SK-N-SH treated with all-trans-retinoic acid at 6 μM for 48 hours (cell line): ENCODE data around the gene STEAP4.

ENCODE experiments used
- ATAC-seq: fragments of 200-7000 bp; cut with Tn5 transposase; 3 replicates; pipeline ENCODE4 v1.9.1; 2020; ENCODE audit warnings: mild to moderate bottlenecking, moderate library complexity
- ARNTL ChIP-seq: fragments of 450-650 bp; formaldehyde crosslinking; IDR thresholded peaks from 2 replicates; pipeline ENCODE4 v1.5.0; 2020; ENCODE audit warnings: low read depth, mild to moderate bottlenecking, moderate library complexity, borderline replicate concordance
- BACH2 ChIP-seq: fragments of 250-450 bp; sonication (Bioruptor Pico); IDR thresholded peaks from 2 replicates; pipeline ENCODE4 v1.9.0; 2021; ENCODE audit warnings: mild to moderate bottlenecking, borderline replicate concordance
- CREB5 ChIP-seq: fragments of 250-450 bp; sonication (Bioruptor Pico); IDR thresholded peaks from 2 replicates; pipeline ENCODE4 v1.5.1; 2020; ENCODE audit warnings: low read depth, mild to moderate bottlenecking, moderate library complexity
- CSDC2 ChIP-seq: fragments of 250-450 bp; sonication (Bioruptor Pico); IDR thresholded peaks from 2 replicates; pipeline ENCODE4 v1.5.0; 2020; ENCODE audit warnings: mild to moderate bottlenecking, moderate library complexity
- CSRNP3 ChIP-seq: fragments of 250-450 bp; sonication (Bioruptor Pico); IDR thresholded peaks from 2 replicates; pipeline ENCODE4 v1.5.1; 2021; ENCODE audit warnings: mild to moderate bottlenecking, moderate library complexity
- ESRRG ChIP-seq: fragments of 250-450 bp; sonication (Bioruptor Pico); IDR thresholded peaks from 2 replicates; pipeline ENCODE4 v1.6.1; 2021; ENCODE audit warnings: mild to moderate bottlenecking
- GLIS3 ChIP-seq: fragments of 250-450 bp; sonication (Bioruptor Pico); IDR thresholded peaks from 2 replicates; pipeline ENCODE4 v1.5.0; 2020; ENCODE audit warnings: mild to moderate bottlenecking, moderate library complexity
- ISL1 ChIP-seq: fragments of 250-450 bp; sonication (Bioruptor Pico); IDR thresholded peaks from 2 replicates; pipeline ENCODE4 v2.1.2; 2022; ENCODE audit warnings: mild to moderate bottlenecking, moderate library complexity
- OSR1 ChIP-seq: fragments of 250-450 bp; sonication (Bioruptor Pico); IDR thresholded peaks from 2 replicates; pipeline ENCODE4 v1.8.0; 2022; ENCODE audit warnings: moderate library complexity, mild to moderate bottlenecking, inconsistent platforms
- POU6F1 ChIP-seq: fragments of 250-450 bp; sonication (Bioruptor Pico); IDR thresholded peaks from 2 replicates; pipeline ENCODE4 v1.8.0; 2021; ENCODE audit warnings: low read depth, mild to moderate bottlenecking, moderate library complexity, borderline replicate concordance
- PPARA ChIP-seq: fragments of 250-450 bp; sonication (Bioruptor Pico); IDR thresholded peaks from 2 replicates; pipeline ENCODE4 v1.5.0; 2020; ENCODE audit warnings: mild to moderate bottlenecking, borderline replicate concordance
- RARB ChIP-seq: fragments of 250-450 bp; sonication (Bioruptor Pico); IDR thresholded peaks from 2 replicates; pipeline ENCODE4 v1.8.0; 2021; ENCODE audit warnings: mild to moderate bottlenecking, moderate library complexity
- SNAI2 ChIP-seq: fragments of 250-450 bp; sonication (Bioruptor Pico); IDR thresholded peaks from 2 replicates; pipeline ENCODE4 v1.5.0; 2020; ENCODE audit warnings: mild to moderate bottlenecking, moderate library complexity
- TCF4 ChIP-seq: fragments of 250-450 bp; sonication (Bioruptor Pico); IDR thresholded peaks from 2 replicates; pipeline ENCODE4 v1.8.0; 2021; ENCODE audit warnings: mild to moderate bottlenecking, moderate library complexity, borderline replicate concordance
- TOX ChIP-seq: fragments of 250-450 bp; sonication (Bioruptor Pico); IDR thresholded peaks from 2 replicates; pipeline ENCODE4 v1.8.0; 2021; ENCODE audit warnings: mild to moderate bottlenecking, moderate library complexity, borderline replicate concordance
- ZC3H10 ChIP-seq: fragments of 250-450 bp; sonication (Bioruptor Pico); IDR thresholded peaks from 2 replicates; pipeline ENCODE4 v1.5.1; 2021; ENCODE audit warnings: mild to moderate bottlenecking, moderate library complexity
- ZFP3 ChIP-seq: fragments of 250-450 bp; sonication (Bioruptor Pico); IDR thresholded peaks from 2 replicates; pipeline ENCODE4 v1.5.0; 2020; ENCODE audit warnings: mild to moderate bottlenecking, moderate library complexity
- ZFP30 ChIP-seq: fragments of 450-650 bp; formaldehyde crosslinking; IDR thresholded peaks from 2 replicates; pipeline ENCODE4 v1.5.0; 2022; ENCODE audit warnings: mild to moderate bottlenecking, moderate library complexity
- ZNF565 ChIP-seq: fragments of 450-650 bp; formaldehyde crosslinking; conservative IDR thresholded peaks from 2 replicates; pipeline ENCODE4 v1.5.0; 2020; ENCODE audit warnings: low read depth, mild to moderate bottlenecking, moderate library complexity
- ZNF8 ChIP-seq: fragments of 450-650 bp; formaldehyde crosslinking; IDR thresholded peaks from 2 replicates; pipeline ENCODE4 v1.5.0; 2020; ENCODE audit warnings: mild to moderate bottlenecking, moderate library complexity

Gene STEAP4

GRCh38 chr7:88329532-88330463 lies 23.1 kb upstream of the STEAP4 start:
- ATAC-seq = no peak
- no peak for TF ChIP-seq ZNF565 (CRISPR knock-in tag)
- no peak for TF ChIP-seq ZFP3 (CRISPR knock-in tag)
- no peak for TF ChIP-seq CSRNP3 (CRISPR knock-in tag)
- TF ChIP-seq OSR1 (CRISPR knock-in tag) = no peak
- TF ChIP-seq BACH2 = no peak
- no peak for TF ChIP-seq ARNTL (CRISPR knock-in tag)
- TF ChIP-seq PPARA (CRISPR knock-in tag) = no peak
- TF ChIP-seq TOX (CRISPR knock-in tag) = no peak
- no peak for TF ChIP-seq ISL1
- TF ChIP-seq GLIS3 (CRISPR knock-in tag) = no peak
- TF ChIP-seq ZFP30 (CRISPR knock-in tag) = no peak

GRCh38 chr7:88328787-88329186 lies 22.1 kb upstream of the STEAP4 start:
- no peak for TF ChIP-seq CSRNP3 (CRISPR knock-in tag)
- TF ChIP-seq RARB (CRISPR knock-in tag) = no peak
- TF ChIP-seq BACH2 = no peak
- TF ChIP-seq ESRRG (CRISPR knock-in tag) = no peak
- TF ChIP-seq ZNF565 (CRISPR knock-in tag) = no peak
- TF ChIP-seq PPARA (CRISPR knock-in tag) = no peak
- TF ChIP-seq ZNF8 (CRISPR knock-in tag) = no peak
- no peak for TF ChIP-seq OSR1 (CRISPR knock-in tag)
- TF ChIP-seq CSDC2 (CRISPR knock-in tag) = no peak
- TF ChIP-seq POU6F1 (CRISPR knock-in tag) = no peak
- TF ChIP-seq GLIS3 (CRISPR knock-in tag) = no peak
- no peak for TF ChIP-seq ISL1
- TF ChIP-seq ARNTL (CRISPR knock-in tag) = no peak
- no peak for TF ChIP-seq TCF4
- TF ChIP-seq TOX (CRISPR knock-in tag) = no peak
- ATAC-seq = no peak

GRCh38 chr7:88324699-88325098 lies 18.0 kb upstream of the STEAP4 start:
- TF ChIP-seq SNAI2 (CRISPR knock-in tag) = no peak
- TF ChIP-seq ZNF8 (CRISPR knock-in tag) = no peak
- no peak for ATAC-seq

- TF ChIP-seq ESRRG (CRISPR knock-in tag) (no peak), RARB (CRISPR knock-in tag) (no peak), ARNTL (CRISPR knock-in tag) (no peak), TCF4 (no peak), BACH2 (no peak), CSRNP3 (CRISPR knock-in tag) (no peak), ZNF8 (CRISPR knock-in tag) (no peak), ZFP3 (CRISPR knock-in tag) (no peak), ZNF565 (CRISPR knock-in tag) (no peak), CREB5 (CRISPR knock-in tag) (no peak), TOX (CRISPR knock-in tag) (no peak), OSR1 (CRISPR knock-in tag) (no peak), ZC3H10 (CRISPR knock-in tag) (no peak), GLIS3 (CRISPR knock-in tag) (no peak)
- TF ChIP-seq, all 23 proteins: peak for 0
- no peak for ATAC-seq
Measured at GRCh38 chr7:88322151-88322550, 15.5 kb upstream of the STEAP4 start.
